HAP-1 (cell line): ENCODE data around the gene AMBRA1.

Experiments used
- DNase-seq, 2 experiments: peaks; one replicate each; pipeline ENCODE4 v3.0.0-alpha.2; 2016 to 2020; ENCODE audit warnings: low spot score in 2 of 2
- H3K27me3 ChIP-seq: fragments of 250-450 bp; sonication (Bioruptor Pico); 2 replicates; pipeline ENCODE4 v1.5.1; 2020; ENCODE audit warnings: low read depth, mild to moderate bottlenecking, moderate library complexity
- H3K36me3 ChIP-seq: fragments of 250-450 bp; sonication (Bioruptor Pico); replicated peaks from 2 replicates; pipeline ENCODE4 v1.5.1; 2020; ENCODE audit warnings: mild to moderate bottlenecking
- H3K4me1 ChIP-seq: fragments of 250-450 bp; sonication (Bioruptor Pico); 2 replicates; pipeline ENCODE4 v1.5.1; 2020; ENCODE audit warnings: mild to moderate bottlenecking
- H3K4me3 ChIP-seq: fragments of 250-450 bp; sonication (Bioruptor Pico); 2 replicates; pipeline ENCODE4 v1.5.1; 2020; ENCODE audit warnings: mild to moderate bottlenecking, moderate library complexity
- H3K9me3 ChIP-seq: fragments of 250-450 bp; sonication (Bioruptor Pico); 2 replicates; pipeline ENCODE4 v1.5.1; 2020; ENCODE audit warnings: mild to moderate bottlenecking, moderate library complexity
- in situ Hi-C: fragments of 300-500 bp; cut with MboI; formaldehyde crosslinking; loops from 3 replicates; pipeline ENCODE4 v1.14.3; 2020; ENCODE audit warnings: low sequenced_read_pairs, inconsistent platforms, mixed read lengths

AMBRA1 gene

GRCh38 chr11:46543564-46543963 lies 50.3 kb downstream of the AMBRA1 start:
- no peak for DNase-seq
- Histone ChIP-seq H3K4me3 (no peak overlapping the region), H3K36me3 (no peaks in the 10 kb centered on the region), H3K27me3 (no peaks in the 10 kb centered on the region), H3K4me1 (no peaks in the 10 kb centered on the region), H3K9me3 (no peaks in the 10 kb centered on the region)
- in situ Hi-C loops = no loop called here

- Histone ChIP-seq H3K36me3 (no peaks in the 10 kb centered on the region), H3K4me3 (no peak overlapping the region), H3K4me1 (no peaks in the 10 kb centered on the region), H3K27me3 (no peaks in the 10 kb centered on the region), H3K9me3 (no peaks in the 10 kb centered on the region)
- DNase-seq = no peak
- in situ Hi-C loops = no loop called here
These were observed 52.0 kb downstream of the AMBRA1 start for GRCh38 chr11:46541593-46542371.

GRCh38 chr11:46540807-46541206 lies 53.0 kb downstream of the AMBRA1 start:
- in situ Hi-C loops = no loop called here
- Histone ChIP-seq H3K9me3 (no peaks in the 10 kb centered on the region), H3K27me3 (no peaks in the 10 kb centered on the region), H3K4me3 (no peak overlapping the region), H3K4me1 (no peaks in the 10 kb centered on the region), H3K36me3 (no peaks in the 10 kb centered on the region)
- DNase-seq = no peak

GRCh38 chr11:46537537-46538295 lies 56.1 kb downstream of the AMBRA1 start:
- in situ Hi-C loops = no loop called here
- Histone ChIP-seq H3K27me3 (no peaks in the 10 kb centered on the region), H3K9me3 (no peaks in the 10 kb centered on the region), H3K4me1 (no peaks in the 10 kb centered on the region), H3K36me3 (no peaks in the 10 kb centered on the region), H3K4me3 (no peak overlapping the region)
- DNase-seq = no peak

GRCh38 chr11:46537121-46537520 lies 56.7 kb downstream of the AMBRA1 start:
- Histone ChIP-seq H3K27me3 (no peaks in the 10 kb centered on the region), H3K4me1 (no peaks in the 10 kb centered on the region), H3K36me3 (no peaks in the 10 kb centered on the region), H3K4me3 (no peak overlapping the region), H3K9me3 (no peaks in the 10 kb centered on the region)
- in situ Hi-C loops = no loop called here
- DNase-seq = no peak

- H3K4me1 ChIP-seq = no peaks in the 10 kb centered on the region
- no peak for DNase-seq
- in situ Hi-C loops = no loop called here
- H3K9me3 ChIP-seq = no peaks in the 10 kb centered on the region
- H3K27me3 ChIP-seq = no peaks in the 10 kb centered on the region
- no peak overlapping the region for H3K4me3 ChIP-seq
- H3K36me3 ChIP-seq = no peaks in the 10 kb centered on the region
These were observed 58.1 kb downstream of the AMBRA1 start for GRCh38 chr11:46535688-46536087.

- in situ Hi-C loops = no loop called here
- Histone ChIP-seq H3K4me1 (no peaks in the 10 kb centered on the region), H3K9me3 (no peaks in the 10 kb centered on the region), H3K4me3 (no peak overlapping the region), H3K36me3 (no peaks in the 10 kb centered on the region), H3K27me3 (no peaks in the 10 kb centered on the region)
- DNase-seq = no peak
These were observed 59.1 kb downstream of the AMBRA1 start for GRCh38 chr11:46534711-46535110.

- DNase-seq = no peak
- Histone ChIP-seq H3K4me3 (no peak overlapping the region), H3K4me1 (no peaks in the 10 kb centered on the region), H3K36me3 (no peaks in the 10 kb centered on the region), H3K9me3 (no peaks in the 10 kb centered on the region), H3K27me3 (no peaks in the 10 kb centered on the region)
- in situ Hi-C loops = no loop called here
These were observed 60.3 kb downstream of the AMBRA1 start for GRCh38 chr11:46533396-46534100.

GRCh38 chr11:46529928-46530574 lies 63.8 kb downstream of the AMBRA1 start:
- Histone ChIP-seq H3K9me3 (no peaks in the 10 kb centered on the region), H3K4me3 (no peak overlapping the region), H3K27me3 (no peaks in the 10 kb centered on the region), H3K4me1 (no peaks in the 10 kb centered on the region), H3K36me3 (no peaks in the 10 kb centered on the region)
- DNase-seq = no peak
- in situ Hi-C loops = no loop called here

GRCh38 chr11:46529095-46529905 lies 64.5 kb downstream of the AMBRA1 start:
- Histone ChIP-seq H3K4me3 (no peak overlapping the region), H3K9me3 (no peaks in the 10 kb centered on the region), H3K4me1 (no peaks in the 10 kb centered on the region), H3K36me3 (no peaks in the 10 kb centered on the region), H3K27me3 (no peaks in the 10 kb centered on the region)
- DNase-seq = no peak
- in situ Hi-C loops = no loop called here

GRCh38 chr11:46528445-46529094 lies 65.3 kb downstream of the AMBRA1 start:
- DNase-seq = no peak
- in situ Hi-C loops = no loop called here
- Histone ChIP-seq H3K9me3 (no peaks in the 10 kb centered on the region), H3K4me1 (no peaks in the 10 kb centered on the region), H3K4me3 (no peak overlapping the region), H3K36me3 (no peaks in the 10 kb centered on the region), H3K27me3 (no peaks in the 10 kb centered on the region)

- no peaks in the 10 kb centered on the region for H3K9me3 ChIP-seq
- H3K4me1 ChIP-seq = no peaks in the 10 kb centered on the region
- no peaks in the 10 kb centered on the region for H3K36me3 ChIP-seq
- in situ Hi-C loops = no loop called here
- no peaks in the 10 kb centered on the region for H3K27me3 ChIP-seq
- H3K4me3 ChIP-seq = no peak overlapping the region
- no peak for DNase-seq
These were observed 66.2 kb downstream of the AMBRA1 start for GRCh38 chr11:46527591-46528130.
